Endothelial cell of umbilical vein (primary cell): ENCODE measurements around the gene RIMBP2. TPM values are rescaled to one million over a fixed set of nuclear protein-coding genes. Genes with fewer than 3 reads are reported as not detected.

Source experiments
- BruUV-seq: library from RNA; stranded (reverse); fragments of 400-500 nt; replicated peaks from 2 replicates; lab custom pipeline; 2021; lab: Mats Ljungman, UMichigan
- CTCF ChIA-PET: fragments of 300-600, 350-600 bp; sonication (Branson Sonifier 250); formaldehyde crosslinking; loops from one replicate; lab custom pipeline; 2021; ENCODE audit warnings: antibody characterized with exemption, inconsistent platforms; lab: Charles Lee
- POLR2A ChIA-PET: fragments of 300-600, 350-600 bp; sonication (Branson Sonifier 250); formaldehyde crosslinking; loops from one replicate; lab custom pipeline; 2021; ENCODE audit warnings: antibody characterized with exemption, inconsistent platforms; lab: Charles Lee
- DNase-seq: peaks from one replicate; pipeline ENCODE4 v3.0.0-alpha.2; 2011; ENCODE audit warnings: low read depth, low spot score
- FAIRE-seq: peaks from 2 replicates; lab custom pipeline; 2011; peaks lifted over from hg19 to GRCh38; lab: Jason Lieb, UNC
- H2AFZ ChIP-seq: 2 replicates; pipeline ENCODE4 v1.6.0; 2012; ENCODE audit warnings: low read depth, low read length, control low read depth, inconsistent platforms
- H3K27ac ChIP-seq: 2 replicates; pipeline ENCODE4 v1.5.1; 2011; ENCODE audit warnings: low read depth, mild to moderate bottlenecking, control low read depth, low read length, moderate library complexity; ENCODE audit not compliant: insufficient read depth
- H3K27me3 ChIP-seq, 2 experiments: 2 replicates each; pipeline versions ENCODE4 v1.6.0 to v1.6.1; 2011; ENCODE audit warnings: low read length in 2 of 2, mixed read lengths in 1 of 2; ENCODE audit not compliant: control insufficient read depth in 2 of 2, insufficient read depth in 2 of 2
- H3K36me3 ChIP-seq, 2 experiments: 2 replicates in 1 of 2; 3 replicates in 1 of 2; pipeline ENCODE4 v1.5.1; 2011; ENCODE audit warnings: low read length in 2 of 2, mild to moderate bottlenecking in 1 of 2, moderate library complexity in 1 of 2; ENCODE audit not compliant: control insufficient read depth in 2 of 2, insufficient read depth in 2 of 2; ENCODE audit errors: extremely low read depth in 1 of 2
- H3K4me1 ChIP-seq: 3 replicates; pipeline ENCODE4 v1.5.1; 2011; ENCODE audit warnings: mild to moderate bottlenecking, low read length; ENCODE audit not compliant: control insufficient read depth, insufficient read depth; ENCODE audit errors: extremely low read depth
- H3K4me2 ChIP-seq: 2 replicates; pipeline ENCODE4 v1.6.1; 2011; ENCODE audit warnings: low read length, control low read depth, mixed read lengths; ENCODE audit not compliant: insufficient read depth
- H3K4me3 ChIP-seq, 3 experiments: fragments of 200-600 bp in 1 of 3; sonication (generic), shearing (Covaris generic) in 1 of 3; replicated peaks in 1 of 3; 2 replicates each; pipeline ENCODE4 v1.5.1; 2011 to 2016; ENCODE audit warnings: control low read depth in 3 of 3, low read length in 3 of 3, mild to moderate bottlenecking in 2 of 3, inconsistent platforms in 1 of 3, low read depth in 1 of 3, moderate library complexity in 1 of 3; ENCODE audit not compliant: insufficient read depth in 1 of 3
- H3K79me2 ChIP-seq: 2 replicates; pipeline ENCODE4 v1.6.0; 2012; ENCODE audit warnings: low read length, inconsistent platforms; ENCODE audit not compliant: control insufficient read depth, insufficient read depth
- H3K9ac ChIP-seq: replicated peaks from 2 replicates; pipeline ENCODE3; 2011; ENCODE audit warnings: low read length, control low read depth; ENCODE audit not compliant: insufficient read depth; ENCODE audit errors: extremely low read depth
- H3K9me1 ChIP-seq: replicated peaks from 3 replicates; pipeline ENCODE4 v1.6.0; 2011; ENCODE audit warnings: mild to moderate bottlenecking, low read length; ENCODE audit not compliant: control insufficient read depth, insufficient read depth; ENCODE audit errors: extremely low read depth
- H3K9me3 ChIP-seq: replicated peaks from 2 replicates; pipeline ENCODE4 v1.5.1; 2012; ENCODE audit warnings: low read length, inconsistent platforms; ENCODE audit not compliant: control insufficient read depth, insufficient read depth
- H4K20me1 ChIP-seq: replicated peaks from 2 replicates; pipeline ENCODE3; 2011; ENCODE audit warnings: mild to moderate bottlenecking, low read length; ENCODE audit not compliant: control insufficient read depth, insufficient read depth; ENCODE audit errors: extremely low read depth
- EZH2 ChIP-seq: IDR thresholded peaks from 2 replicates; pipeline ENCODE4 v1.6.1; 2012; ENCODE audit warnings: borderline replicate concordance, low read depth, mild to moderate bottlenecking, moderate library complexity, low read length, inconsistent platforms; ENCODE audit not compliant: severe bottlenecking
- FOS ChIP-seq: IDR thresholded peaks from 2 replicates; pipeline ENCODE4 v1.6.1; 2011; ENCODE audit warnings: mild to moderate bottlenecking, low read length, moderate library complexity, borderline replicate concordance; ENCODE audit not compliant: insufficient read depth
- GATA2 ChIP-seq: IDR thresholded peaks from 2 replicates; pipeline ENCODE4 v1.7.0; 2011; ENCODE audit warnings: low read depth, mild to moderate bottlenecking, moderate library complexity, mixed read lengths, low read length; ENCODE audit not compliant: insufficient read length, insufficient read depth
- JUN ChIP-seq: IDR thresholded peaks from 2 replicates; pipeline ENCODE4 v1.6.1; 2011; ENCODE audit warnings: borderline replicate concordance, low read depth; ENCODE audit not compliant: insufficient read length, insufficient read depth
- MYC ChIP-seq: IDR thresholded peaks from one replicate; pipeline ENCODE4 v1.6.1; 2011; ENCODE audit warnings: mild to moderate bottlenecking, low read depth, low read length
- POLR2A ChIP-seq: IDR thresholded peaks from 2 replicates; pipeline ENCODE4 v1.6.1; 2012; ENCODE audit warnings: low read depth, mild to moderate bottlenecking, control low read depth, low read length
- POLR2AphosphoS5 ChIP-seq: IDR thresholded peaks from 2 replicates; pipeline ENCODE4 v1.6.1; 2012; ENCODE audit warnings: low read depth, mild to moderate bottlenecking, control low read depth, low read length, moderate library complexity; ENCODE audit not compliant: insufficient read depth
- dilution Hi-C: fragments of 300-500 bp; cut with MboI; formaldehyde crosslinking; loops from one replicate; pipeline ENCODE4 v1.15.0; 2019; ENCODE audit warnings: low sequenced_read_pairs; ENCODE audit not compliant: extremely low pct_ligation_motif_present
- intact Hi-C: fragments of 100-400 bp; cut with micrococcal nuclease; formaldehyde crosslinking; loops from one replicate; pipeline ENCODE4 v1.10.0; 2022
- polyA plus RNA-seq, 4 experiments: library from polyadenylated mRNA; depleted of rRNA in 3 of 4; stranded (reverse) in 3 of 4; unstranded in 1 of 4; fragments of >200 nt; gene quantifications; 2 replicates each; pipeline versions ENCODE4 v1.2.1 to v1.2.3, GENCODE V29; 2011 to 2012; ENCODE audit warnings: missing spikeins in 1 of 4
- total RNA-seq: library from RNA; stranded (reverse); gene quantifications from 2 replicates; pipeline ENCODE4 v1.2.3, GENCODE V29; 2021
- TF ChIP-seq, protein P1 (sequence below), 2 donors: IDR thresholded peaks; 1 replicate in 1 of 2; 2 replicates in 1 of 2; pipeline ENCODE4 v1.5.1; 2011; ENCODE audit warnings: low read length in 2 of 2, mild to moderate bottlenecking in 2 of 2, moderate library complexity in 2 of 2, control low read depth in 1 of 2, inconsistent platforms in 1 of 2, low read depth in 1 of 2; ENCODE audit not compliant: insufficient read depth in 1 of 2; ENCODE audit errors: extremely low read depth in 1 of 2
- TF ChIP-seq, protein P2 (sequence below): IDR thresholded peaks from 2 replicates; pipeline ENCODE4 v1.6.1; 2011; ENCODE audit not compliant: insufficient read depth, insufficient read length

The RIMBP2 gene
- total and polyA plus RNA-seq, 2 donors (not counting 3 experiments of a cell fraction or from before 2014, with no cell fraction given): 0.04 TPM; not detected in 1

- Histone ChIP-seq H3K36me3 (no peaks in the 10 kb centered on the region), H3K4me1 (no peaks in the 10 kb centered on the region)
- dilution Hi-C loops: no loop called here
Observed at GRCh38 chr12:130441771-130442760, 274.0 kb downstream of the RIMBP2 start.

More at GRCh38 chr12:130441771-130442760, 274.0 kb downstream of the RIMBP2 start:
- no peaks in the 10 kb centered on the region for H3K79me2 ChIP-seq
- H3K9me1 ChIP-seq: no peaks in the 10 kb centered on the region
- intact Hi-C loops: loop anchor here (5.0 kb wide), 1 partner anchor 405 kb away; no protein-coding TSS in a partner anchor
- H3K27me3 ChIP-seq: no peaks in the 10 kb centered on the region
- no peak overlapping the region for H2AFZ ChIP-seq
- DNase-seq: no peak
- no peak for FAIRE-seq
- H3K9me3 ChIP-seq: peaks cover 14% of the 10 kb centered on the region
- CTCF ChIA-PET: no interaction called here
- no peak overlapping the region for H3K9ac ChIP-seq
- TF ChIP-seq MYC (no peak), POLR2A (no peak), POLR2AphosphoS5 (no peak), GATA2 (no peak), EZH2 (no peak), JUN (no peak), FOS (no peak)
- TF ChIP-seq, protein P1, sequence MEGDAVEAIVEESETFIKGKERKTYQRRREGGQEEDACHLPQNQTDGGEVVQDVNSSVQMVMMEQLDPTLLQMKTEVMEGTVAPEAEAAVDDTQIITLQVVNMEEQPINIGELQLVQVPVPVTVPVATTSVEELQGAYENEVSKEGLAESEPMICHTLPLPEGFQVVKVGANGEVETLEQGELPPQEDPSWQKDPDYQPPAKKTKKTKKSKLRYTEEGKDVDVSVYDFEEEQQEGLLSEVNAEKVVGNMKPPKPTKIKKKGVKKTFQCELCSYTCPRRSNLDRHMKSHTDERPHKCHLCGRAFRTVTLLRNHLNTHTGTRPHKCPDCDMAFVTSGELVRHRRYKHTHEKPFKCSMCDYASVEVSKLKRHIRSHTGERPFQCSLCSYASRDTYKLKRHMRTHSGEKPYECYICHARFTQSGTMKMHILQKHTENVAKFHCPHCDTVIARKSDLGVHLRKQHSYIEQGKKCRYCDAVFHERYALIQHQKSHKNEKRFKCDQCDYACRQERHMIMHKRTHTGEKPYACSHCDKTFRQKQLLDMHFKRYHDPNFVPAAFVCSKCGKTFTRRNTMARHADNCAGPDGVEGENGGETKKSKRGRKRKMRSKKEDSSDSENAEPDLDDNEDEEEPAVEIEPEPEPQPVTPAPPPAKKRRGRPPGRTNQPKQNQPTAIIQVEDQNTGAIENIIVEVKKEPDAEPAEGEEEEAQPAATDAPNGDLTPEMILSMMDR (IDR thresholded peaks at IDR 0.05; ENCODE audit: extremely low read depth in 1 of 2, insufficient read depth in 1 of 2, low read depth in 1 of 2, low read length in 2 of 2): no peak
- TF ChIP-seq, protein P2, sequence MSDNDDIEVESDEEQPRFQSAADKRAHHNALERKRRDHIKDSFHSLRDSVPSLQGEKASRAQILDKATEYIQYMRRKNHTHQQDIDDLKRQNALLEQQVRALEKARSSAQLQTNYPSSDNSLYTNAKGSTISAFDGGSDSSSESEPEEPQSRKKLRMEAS: no peak
- H3K4me3 ChIP-seq: no peak overlapping the region
- POLR2A ChIA-PET: no interaction called here
- H4K20me1 ChIP-seq: no peaks in the 10 kb centered on the region
- no peak overlapping the region for H3K4me2 ChIP-seq
- H3K27ac ChIP-seq: no peak overlapping the region
- no TSS peak for BruUV-seq
